ENCODE measurements around the gene GIT1. TPM values are rescaled to one million over a fixed set of nuclear protein-coding genes. Genes with fewer than 3 reads are reported as not detected.

Gene GIT1
- total RNA-seq, 1 experiment from 2014 or later, result 46.5 TPM

- ChIA-PET CTCF (no interaction called here), POLR2A (no interaction called here)
- Histone ChIP-seq H3K27me3 (replicated peaks; ENCODE audit: control insufficient read depth, insufficient read depth, low read length) (peaks cover 8% of the 10 kb centered on the region), H3K9me3 (no peaks in the 10 kb centered on the region), H3K4me1 (peaks cover 19% of the 10 kb centered on the region), H3K4me3 (ENCODE audit: low read depth, low read length) (no peak overlapping the region), H3K36me3 (ENCODE audit: control insufficient read depth, insufficient read depth, low read length) (no peaks in the 10 kb centered on the region)
- Mint-ChIP-seq H3K27ac (ENCODE audit: unreplicated experiment) (no peak overlapping the region), H3K36me3 (ENCODE audit: insufficient read depth, unreplicated experiment) (no peaks in the 10 kb centered on the region), H3K27me3 (ENCODE audit: insufficient read depth, unreplicated experiment) (peaks cover 5% of the 10 kb centered on the region), H3K9me3 (ENCODE audit: unreplicated experiment) (no peaks in the 10 kb centered on the region), H3K4me3 (ENCODE audit: unreplicated experiment) (no peak overlapping the region), H3K4me1 (ENCODE audit: low read depth, unreplicated experiment) (peaks cover 9% of the 10 kb centered on the region)
- no TSS peak for BruUV-seq (replicated peaks)
- intact Hi-C loops (cut with micrococcal nuclease; ENCODE audit: unreplicated experiment), result no loop called here
- no peak for DNase-seq
- TF ChIP-seq, protein P1, sequence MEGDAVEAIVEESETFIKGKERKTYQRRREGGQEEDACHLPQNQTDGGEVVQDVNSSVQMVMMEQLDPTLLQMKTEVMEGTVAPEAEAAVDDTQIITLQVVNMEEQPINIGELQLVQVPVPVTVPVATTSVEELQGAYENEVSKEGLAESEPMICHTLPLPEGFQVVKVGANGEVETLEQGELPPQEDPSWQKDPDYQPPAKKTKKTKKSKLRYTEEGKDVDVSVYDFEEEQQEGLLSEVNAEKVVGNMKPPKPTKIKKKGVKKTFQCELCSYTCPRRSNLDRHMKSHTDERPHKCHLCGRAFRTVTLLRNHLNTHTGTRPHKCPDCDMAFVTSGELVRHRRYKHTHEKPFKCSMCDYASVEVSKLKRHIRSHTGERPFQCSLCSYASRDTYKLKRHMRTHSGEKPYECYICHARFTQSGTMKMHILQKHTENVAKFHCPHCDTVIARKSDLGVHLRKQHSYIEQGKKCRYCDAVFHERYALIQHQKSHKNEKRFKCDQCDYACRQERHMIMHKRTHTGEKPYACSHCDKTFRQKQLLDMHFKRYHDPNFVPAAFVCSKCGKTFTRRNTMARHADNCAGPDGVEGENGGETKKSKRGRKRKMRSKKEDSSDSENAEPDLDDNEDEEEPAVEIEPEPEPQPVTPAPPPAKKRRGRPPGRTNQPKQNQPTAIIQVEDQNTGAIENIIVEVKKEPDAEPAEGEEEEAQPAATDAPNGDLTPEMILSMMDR (IDR thresholded peaks at IDR 0.05; ENCODE audit: insufficient read depth in 1 of 2, low read depth in 1 of 2, low read length in 1 of 2, severe bottlenecking in 1 of 2, unreplicated experiment in 1 of 2), result no peak
These were observed 23.2 kb upstream of the GIT1 start for GRCh38 chr17:29612404-29613280.

GRCh38 chr17:29612094-29612403 lies 22.6 kb upstream of the GIT1 start:
- Histone ChIP-seq H3K4me1 (peaks cover 14% of the 10 kb centered on the region), H3K4me3 (ENCODE audit: low read depth, low read length) (no peak overlapping the region), H3K27me3 (replicated peaks; ENCODE audit: control insufficient read depth, insufficient read depth, low read length) (peaks cover 8% of the 10 kb centered on the region), H3K9me3 (no peaks in the 10 kb centered on the region), H3K36me3 (ENCODE audit: control insufficient read depth, insufficient read depth, low read length) (no peaks in the 10 kb centered on the region)
- POLR2A ChIA-PET, result no interaction called here
- no peak overlapping the region for H3K4me3 Mint-ChIP-seq (ENCODE audit: unreplicated experiment)
- peaks cover 6% of the 10 kb centered on the region for H3K4me1 Mint-ChIP-seq (ENCODE audit: low read depth, unreplicated experiment)
- TF ChIP-seq, protein P1 (IDR thresholded peaks at IDR 0.05; ENCODE audit: insufficient read depth in 1 of 2, low read depth in 1 of 2, low read length in 1 of 2, severe bottlenecking in 1 of 2, unreplicated experiment in 1 of 2), result no peak
- peaks cover 4% of the 10 kb centered on the region for H3K27me3 Mint-ChIP-seq (ENCODE audit: insufficient read depth, unreplicated experiment)
- intact Hi-C loops (cut with micrococcal nuclease; ENCODE audit: unreplicated experiment), result no loop called here
- H3K9me3 Mint-ChIP-seq (ENCODE audit: unreplicated experiment), result no peaks in the 10 kb centered on the region
- H3K36me3 Mint-ChIP-seq (ENCODE audit: insufficient read depth, unreplicated experiment), result no peaks in the 10 kb centered on the region
- CTCF ChIA-PET, result no interaction called here
- no peak for DNase-seq
- no peak overlapping the region for H3K27ac Mint-ChIP-seq (ENCODE audit: unreplicated experiment)
- BruUV-seq (replicated peaks), result no TSS peak

DNA sequence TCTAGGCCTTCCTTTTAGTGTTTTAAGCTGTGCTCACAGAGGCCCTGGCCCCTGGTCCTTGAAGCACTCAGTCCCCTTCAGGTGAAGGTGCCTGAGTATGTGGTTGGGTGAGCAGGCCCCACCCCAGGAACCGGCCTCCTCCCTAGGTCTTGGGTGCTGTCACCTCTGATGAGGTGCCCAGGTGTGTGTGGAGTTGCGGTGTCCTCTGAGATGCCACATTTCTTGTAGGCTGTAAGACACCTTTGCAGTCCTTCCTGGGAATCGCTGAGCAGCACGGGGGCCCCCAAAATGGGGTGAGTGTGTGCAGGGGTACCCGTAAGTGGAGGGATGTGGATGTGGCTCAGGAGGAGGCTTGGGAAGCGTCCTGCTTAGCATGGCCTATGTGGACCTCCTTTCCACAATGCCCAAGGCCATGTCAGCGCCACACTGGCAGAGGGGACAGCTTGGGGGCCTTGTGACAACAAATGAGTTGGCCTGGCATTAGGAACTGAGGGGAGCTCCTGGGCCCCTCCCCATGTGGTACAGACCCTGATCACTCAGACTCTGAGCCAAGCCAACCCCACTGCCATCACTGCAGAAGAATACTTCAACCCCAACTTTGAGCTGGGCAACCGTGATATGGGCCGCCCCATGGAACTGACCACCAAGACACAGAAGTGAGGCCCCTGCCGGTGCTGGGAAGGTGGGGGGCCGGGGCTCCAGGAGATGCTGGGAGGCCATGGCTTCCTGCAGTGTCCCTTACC lies 22.1 kb upstream of the GIT1 start:
- H3K4me1 Mint-ChIP-seq (ENCODE audit: low read depth, unreplicated experiment), result peaks cover under 1% of the 10 kb centered on the region
- Histone ChIP-seq H3K9me3 (no peaks in the 10 kb centered on the region), H3K36me3 (ENCODE audit: control insufficient read depth, insufficient read depth, low read length) (no peaks in the 10 kb centered on the region), H3K4me3 (ENCODE audit: low read depth, low read length) (no peak overlapping the region), H3K4me1 (peaks cover 8% of the 10 kb centered on the region; the same call in 1 of the 2 replicates), H3K27me3 (replicated peaks; ENCODE audit: control insufficient read depth, insufficient read depth, low read length) (peaks cover 5% of the 10 kb centered on the region; the same call in 1 of the 2 replicates)
- BruUV-seq (replicated peaks), result no TSS peak
- DNase-seq, result no peak
- no peaks in the 10 kb centered on the region for H3K36me3 Mint-ChIP-seq (ENCODE audit: insufficient read depth, unreplicated experiment)
- no peak overlapping the region for H3K4me3 Mint-ChIP-seq (ENCODE audit: unreplicated experiment)
- no peaks in the 10 kb centered on the region for H3K27me3 Mint-ChIP-seq (ENCODE audit: insufficient read depth, unreplicated experiment)
- no peaks in the 10 kb centered on the region for H3K9me3 Mint-ChIP-seq (ENCODE audit: unreplicated experiment)
- ChIA-PET CTCF (no interaction called here), POLR2A (no interaction called here)
- intact Hi-C loops (cut with micrococcal nuclease; ENCODE audit: unreplicated experiment), result no loop called here
- no peak overlapping the region for H3K27ac Mint-ChIP-seq (ENCODE audit: unreplicated experiment)
- TF ChIP-seq, protein P1 (IDR thresholded peaks at IDR 0.05; ENCODE audit: insufficient read depth in 1 of 2, low read depth in 1 of 2, low read length in 1 of 2, severe bottlenecking in 1 of 2, unreplicated experiment in 1 of 2), result no peak
